Hepatocyte (in vitro differentiated cells): ENCODE results near the gene ELK3. TPM values are rescaled to one million over a fixed set of nuclear protein-coding genes. Genes with fewer than 3 reads are reported as not detected.

Experiments
- DNase-seq: peaks from one replicate; pipeline ENCODE4 v3.0.0-alpha.2; 2016; ENCODE audit warnings: low spot score
- H2AFZ ChIP-seq: fragments of 200-600 bp; sonication (generic); 2 replicates; pipeline ENCODE4 v1.6.0; 2016; ENCODE audit warnings: antibody characterized with exemption, mild to moderate bottlenecking
- H3K27ac ChIP-seq: fragments of 200-600 bp; sonication (generic); 2 replicates; pipeline ENCODE4 v1.5.1; 2016; ENCODE audit warnings: mild to moderate bottlenecking
- H3K27me3 ChIP-seq: fragments of 200-600 bp; sonication (generic); 2 replicates; pipeline ENCODE4 v1.6.1; 2016
- H3K36me3 ChIP-seq: fragments of 200-600 bp; sonication (generic); replicated peaks from 2 replicates; pipeline ENCODE4 v1.5.1; 2016; ENCODE audit warnings: low read depth; ENCODE audit not compliant: insufficient read depth
- H3K4me1 ChIP-seq: fragments of 200-600 bp; sonication (generic); 2 replicates; pipeline ENCODE4 v1.5.1; 2016; ENCODE audit warnings: mild to moderate bottlenecking, moderate library complexity; ENCODE audit not compliant: insufficient read depth
- H3K4me2 ChIP-seq: fragments of 200-600 bp; sonication (generic); 2 replicates; pipeline ENCODE4 v1.6.0; 2016
- H3K4me3 ChIP-seq: fragments of 200-600 bp; sonication (generic); 2 replicates; pipeline ENCODE4 v1.5.1; 2016; ENCODE audit warnings: mild to moderate bottlenecking
- H3K79me2 ChIP-seq: fragments of 200-600 bp; sonication (generic); 2 replicates; pipeline ENCODE4 v1.6.0; 2017; ENCODE audit warnings: mild to moderate bottlenecking
- H3K9me2 ChIP-seq: fragments of 200-600 bp; sonication (generic); replicated peaks from 2 replicates; pipeline ENCODE4 v1.6.0; 2017; ENCODE audit warnings: mild to moderate bottlenecking; ENCODE audit not compliant: insufficient read depth
- H3K9me3 ChIP-seq: fragments of 200-600 bp; sonication (generic); 2 replicates; pipeline ENCODE4 v1.5.1; 2016; ENCODE audit warnings: low read depth, mild to moderate bottlenecking
- H4K20me1 ChIP-seq: fragments of 200-600 bp; sonication (generic); 2 replicates; pipeline ENCODE4 v1.6.0; 2016; ENCODE audit warnings: mild to moderate bottlenecking; ENCODE audit not compliant: insufficient read depth, poor library complexity, severe bottlenecking
- CTCF ChIP-seq: fragments of 200-600 bp; sonication (generic); IDR thresholded peaks from 2 replicates; pipeline ENCODE4 v1.5.1; 2016; ENCODE audit warnings: antibody characterized with exemption, mild to moderate bottlenecking; ENCODE audit not compliant: poor library complexity
- EZH2 ChIP-seq: fragments of 200-600 bp; sonication (generic); IDR thresholded peaks from 2 replicates; pipeline ENCODE4 v1.6.1; 2016; ENCODE audit warnings: antibody characterized with exemption, mild to moderate bottlenecking, borderline replicate concordance
- EZH2phosphoT487 ChIP-seq: fragments of 200-600 bp; sonication (generic); IDR thresholded peaks from one replicate; pipeline ENCODE4 v1.6.1; 2018; ENCODE audit warnings: antibody characterized with exemption, mild to moderate bottlenecking, low read depth, moderate library complexity; ENCODE audit not compliant: unreplicated experiment, severe bottlenecking
- WGBS: methylation state at CpG from one replicate; pipeline ENCODE4 v1.1.6; 2016; ENCODE audit warnings: low lambda C conversion rate; ENCODE audit errors: missing lambda C conversion rate; 5-methylcytosine and 5-hydroxymethylcytosine counted together
- polyA plus RNA-seq: library from polyadenylated mRNA; unstranded; fragments of >200 nt; fragmentation: Nextera tagmentation; extraction: Ambion mirVana; gene quantifications from 2 replicates; pipeline ENCODE4 v1.2.1, GENCODE V29; 2016
- total RNA-seq: library from RNA; depleted of rRNA; stranded (reverse); fragments of >200 nt; gene quantifications from 2 replicates; pipeline ENCODE4 v1.2.3, GENCODE V29; 2014

Gene ELK3
- total and polyA plus RNA-seq, 2 experiments from 2014 or later = 12.1 to 12.9 TPM

DNA sequence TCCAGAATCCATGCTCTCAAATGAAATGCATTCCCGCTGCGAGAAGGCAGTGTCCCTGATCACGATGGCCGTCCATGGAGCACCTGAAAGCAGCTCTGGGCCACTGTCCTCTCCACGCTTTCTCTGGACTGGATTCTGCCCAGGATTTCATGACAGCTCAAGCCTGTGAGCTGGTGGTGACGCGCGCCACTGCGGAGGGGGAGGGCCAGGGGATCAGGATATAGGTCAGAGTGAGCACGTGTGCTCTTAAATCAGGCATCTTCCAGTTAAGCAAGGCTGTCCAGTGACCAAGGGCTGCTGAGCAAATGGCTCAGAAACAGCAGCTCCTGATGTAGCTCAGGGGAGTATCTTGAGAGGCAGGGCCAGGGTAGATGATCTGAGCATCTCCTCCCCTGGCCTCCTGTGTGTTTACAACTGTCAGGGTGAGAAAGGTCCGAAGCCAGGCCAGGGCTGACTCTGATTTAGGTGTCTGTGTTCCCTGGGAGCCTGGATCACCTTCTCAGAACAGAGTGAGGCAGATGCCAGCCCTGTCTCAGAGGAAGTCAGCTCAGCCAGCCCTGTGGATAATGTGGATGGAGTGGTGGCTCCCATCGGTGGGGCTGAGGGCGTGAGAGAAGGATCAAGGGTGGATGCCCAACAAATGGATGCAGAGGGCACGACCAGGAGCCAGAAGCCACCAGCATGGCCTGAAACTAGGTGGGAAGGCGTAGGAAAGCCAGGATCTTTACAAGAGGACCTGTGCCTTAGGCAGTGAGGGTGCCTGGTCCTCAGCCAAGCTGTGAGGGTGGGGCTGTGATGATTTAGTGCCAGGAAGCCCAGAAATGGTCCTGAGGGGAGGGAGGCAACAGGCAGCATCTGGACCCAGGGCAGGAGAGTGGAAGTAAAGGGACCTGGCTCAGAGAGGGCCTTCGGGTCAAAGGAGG, 55.3 kb downstream of the ELK3 start:
- TF ChIP-seq EZH2 = no peak
- no peak for TF ChIP-seq CTCF
- no peak for TF ChIP-seq EZH2phosphoT487
- Histone ChIP-seq H2AFZ (no peak overlapping the region), H3K27ac (no peak overlapping the region), H3K36me3 (no peaks in the 10 kb centered on the region), H4K20me1 (no peaks in the 10 kb centered on the region), H3K4me1 (no peaks in the 10 kb centered on the region), H3K4me3 (no peak overlapping the region), H3K79me2 (peaks cover 5% of the 10 kb centered on the region), H3K9me2 (no peaks in the 10 kb centered on the region), H3K9me3 (no peaks in the 10 kb centered on the region), H3K4me2 (no peak overlapping the region), H3K27me3 (no peaks in the 10 kb centered on the region)
- WGBS = 84% methylated on average over 16 of the region's 16 CpGs
- DNase-seq = no peak

- H3K27ac ChIP-seq = no peak overlapping the region
Measured at GRCh38 chr12:96250119-96250685, 56.0 kb downstream of the ELK3 start.

DNA sequence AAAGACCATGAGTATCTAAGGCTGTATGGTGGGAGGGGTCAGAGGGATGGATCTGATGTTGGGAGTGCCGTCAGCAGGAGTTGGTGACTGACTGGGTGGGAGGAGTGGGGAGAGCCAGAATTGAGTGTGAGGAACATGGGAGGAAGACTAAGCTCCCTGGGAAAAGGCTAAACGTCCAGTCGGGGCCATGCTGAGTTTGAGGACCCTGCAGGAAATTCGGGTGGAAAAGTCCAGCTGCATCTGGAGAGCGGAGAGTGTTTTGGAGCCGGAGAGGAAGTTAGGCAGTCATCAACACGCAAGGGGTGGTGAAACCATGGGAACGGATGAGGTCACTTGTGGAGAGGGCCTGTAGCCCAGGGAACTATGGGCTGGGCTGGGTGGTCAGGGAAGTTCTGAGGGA, 60.9 kb downstream of the ELK3 start:
- H2AFZ ChIP-seq = no peak overlapping the region
- no peaks in the 10 kb centered on the region for H3K9me2 ChIP-seq
- H3K9me3 ChIP-seq = no peaks in the 10 kb centered on the region
- H3K27ac ChIP-seq = no peak overlapping the region
- H3K4me3 ChIP-seq = no peak overlapping the region
- no peaks in the 10 kb centered on the region for H3K4me1 ChIP-seq
- no peaks in the 10 kb centered on the region for H4K20me1 ChIP-seq
- no peaks in the 10 kb centered on the region for H3K36me3 ChIP-seq
- 87% methylated on average over 8 of the region's 8 CpGs for WGBS
- no peak overlapping the region for H3K4me2 ChIP-seq
- peaks cover 5% of the 10 kb centered on the region for H3K79me2 ChIP-seq
- TF ChIP-seq CTCF (no peak), EZH2phosphoT487 (no peak), EZH2 (no peak)
- no peak for DNase-seq
- no peaks in the 10 kb centered on the region for H3K27me3 ChIP-seq

More at GRCh38 chr12:96250119-96250685, 56.0 kb downstream of the ELK3 start:
- Histone ChIP-seq H3K4me2 (no peak overlapping the region), H3K9me3 (no peaks in the 10 kb centered on the region), H3K79me2 (peaks cover 5% of the 10 kb centered on the region), H3K4me1 (no peaks in the 10 kb centered on the region), H3K4me3 (no peak overlapping the region), H3K9me2 (no peaks in the 10 kb centered on the region), H4K20me1 (no peaks in the 10 kb centered on the region), H2AFZ (no peak overlapping the region), H3K36me3 (no peaks in the 10 kb centered on the region), H3K27me3 (no peaks in the 10 kb centered on the region)
- 92% methylated on average over 7 of the region's 7 CpGs for WGBS
- DNase-seq = no peak
- no peak for TF ChIP-seq EZH2phosphoT487
- no peak for TF ChIP-seq EZH2
- no peak for TF ChIP-seq CTCF
